Measurements from ENCODE around the gene PLCH1.
"Not testable (repeated sequence)": the region's sequence is repeated elsewhere in the genome, so short reads cannot be mapped to it uniquely, and the experiment has no call there.

Gene PLCH1

DNA sequence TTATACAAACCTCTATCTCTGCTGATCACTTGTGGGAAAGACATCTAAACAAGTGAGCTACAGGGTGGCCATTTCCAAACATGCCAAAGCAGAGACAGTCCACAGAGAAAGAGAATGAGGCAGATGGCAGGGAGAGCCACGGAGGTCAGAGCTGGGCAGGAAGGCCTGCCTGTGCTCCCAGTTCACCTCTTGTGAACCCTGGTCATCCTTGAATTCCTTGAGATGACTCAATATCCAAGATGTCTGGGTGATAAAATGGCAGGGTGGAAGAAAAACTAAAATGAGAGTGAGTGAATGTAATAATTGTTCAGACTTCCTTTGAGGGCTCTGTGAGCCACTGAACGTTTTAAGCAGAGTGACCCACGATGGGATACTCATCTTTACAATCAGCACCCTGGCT is 104.8 kb downstream of the PLCH1 start:
- no peak overlapping the region for H3K4me3 ChIP-seq (ENCODE audit: low read length)
- H3K36me3 ChIP-seq (ENCODE audit: control insufficient read depth, insufficient read depth, low read length, severe bottlenecking), result no peaks in the 10 kb centered on the region
- no peaks in the 10 kb centered on the region for H3K9me3 ChIP-seq (ENCODE audit: control insufficient read depth, low read length)
- no peak for DNase-seq (ENCODE audit: low read depth)
- no peaks in the 10 kb centered on the region for H3K4me1 ChIP-seq (ENCODE audit: control insufficient read depth, insufficient read depth, low read length)
- H3K9ac ChIP-seq (ENCODE audit: low read length), result no peak overlapping the region
- H3K27me3 ChIP-seq (replicated peaks; ENCODE audit: control insufficient read depth, insufficient read depth, low read length), result no peaks in the 10 kb centered on the region

DNA sequence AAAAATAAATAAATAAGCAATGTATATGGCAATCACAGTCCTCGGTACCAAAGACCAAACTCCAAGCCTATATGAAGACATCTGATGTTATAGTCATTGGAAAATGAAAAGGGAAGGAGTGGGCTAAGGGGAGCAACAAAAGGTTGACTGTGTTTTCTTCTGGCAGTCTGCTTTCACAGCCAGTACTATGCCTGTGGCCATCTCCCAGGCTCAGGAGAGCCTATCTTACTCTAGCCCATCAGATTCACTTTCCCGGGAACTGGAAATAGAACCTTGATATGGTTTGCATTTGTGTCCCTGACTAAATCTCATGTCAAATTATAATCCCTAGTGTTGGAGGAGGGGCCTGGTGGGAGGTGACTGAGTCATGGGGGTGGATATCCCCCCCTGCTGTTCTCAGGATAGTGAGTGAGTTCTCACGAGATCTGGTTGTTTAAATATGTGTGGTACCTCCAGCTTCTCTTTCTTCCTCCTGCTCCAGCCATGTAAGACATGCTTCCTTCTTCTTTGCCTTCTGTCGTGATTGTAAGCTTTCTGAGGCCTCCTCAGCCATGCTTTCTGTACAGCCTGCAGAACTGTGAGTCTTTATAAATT is 105.3 kb downstream of the PLCH1 start:
- H3K4me1 ChIP-seq (ENCODE audit: control insufficient read depth, insufficient read depth, low read length), result no peaks in the 10 kb centered on the region
- no peaks in the 10 kb centered on the region for H3K27me3 ChIP-seq (replicated peaks; ENCODE audit: control insufficient read depth, insufficient read depth, low read length)
- no peak overlapping the region for H3K9ac ChIP-seq (ENCODE audit: low read length)
- no peak overlapping the region for H3K4me3 ChIP-seq (ENCODE audit: low read length)
- no peaks in the 10 kb centered on the region for H3K9me3 ChIP-seq (ENCODE audit: control insufficient read depth, low read length)
- H3K36me3 ChIP-seq (ENCODE audit: control insufficient read depth, insufficient read depth, low read length, severe bottlenecking), result no peaks in the 10 kb centered on the region
- DNase-seq (ENCODE audit: low read depth), result no peak

DNA sequence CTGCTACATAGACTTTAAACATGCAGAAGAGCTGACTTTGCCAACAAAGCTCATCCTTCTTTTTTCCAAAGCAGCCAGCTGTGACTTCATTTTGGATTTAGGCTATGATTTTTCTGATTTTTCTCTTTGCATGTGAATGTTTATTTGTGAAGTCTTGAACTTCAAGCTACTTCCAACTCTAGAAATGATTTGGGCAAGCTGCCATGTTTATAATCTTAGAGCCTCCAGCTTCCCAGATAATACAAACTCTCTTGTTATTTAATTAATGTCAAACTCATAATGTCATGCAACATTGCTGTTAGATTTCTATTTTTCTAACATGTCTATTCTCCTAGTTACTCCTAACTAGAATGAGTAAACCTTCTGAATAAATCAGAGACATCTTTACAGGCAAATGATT is 106.4 kb downstream of the PLCH1 start:
- peak; percentile 30 for DNase-seq (ENCODE audit: low read depth)
- H3K36me3 ChIP-seq (ENCODE audit: control insufficient read depth, insufficient read depth, low read length, severe bottlenecking); H3K9ac ChIP-seq (ENCODE audit: low read length); H3K4me1 ChIP-seq (ENCODE audit: control insufficient read depth, insufficient read depth, low read length); H3K4me3 ChIP-seq (ENCODE audit: low read length); H3K9me3 ChIP-seq (ENCODE audit: control insufficient read depth, low read length); H3K27me3 ChIP-seq (replicated peaks; ENCODE audit: control insufficient read depth, insufficient read depth, low read length): not testable (repeated sequence)

DNA sequence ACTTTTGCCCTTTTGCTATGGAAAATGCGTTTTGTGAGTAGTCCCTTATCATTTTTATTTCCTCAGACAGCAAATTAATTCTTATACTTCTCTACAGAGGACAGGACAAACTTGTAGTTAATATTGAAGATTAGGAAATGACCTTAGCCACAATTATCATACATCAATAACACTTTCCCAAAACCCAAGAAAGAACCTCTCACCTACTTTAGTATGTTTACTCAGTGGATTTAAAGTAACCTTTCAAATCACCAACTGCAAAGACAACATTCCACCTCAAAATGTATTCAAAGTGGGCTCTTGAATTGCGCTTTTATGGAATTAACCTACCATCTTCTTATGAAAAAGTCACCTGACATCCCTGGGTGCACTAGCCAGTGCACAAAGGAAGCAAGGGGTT is 107.3 kb downstream of the PLCH1 start:
- H3K9me3 ChIP-seq (ENCODE audit: control insufficient read depth, low read length), result no peaks in the 10 kb centered on the region
- H3K36me3 ChIP-seq (ENCODE audit: control insufficient read depth, insufficient read depth, low read length, severe bottlenecking), result no peaks in the 10 kb centered on the region
- no peak overlapping the region for H3K9ac ChIP-seq (ENCODE audit: low read length)
- no peak overlapping the region for H3K4me3 ChIP-seq (ENCODE audit: low read length)
- DNase-seq (ENCODE audit: low read depth), result no peak
- H3K27me3 ChIP-seq (replicated peaks; ENCODE audit: control insufficient read depth, insufficient read depth, low read length), result no peaks in the 10 kb centered on the region
- no peaks in the 10 kb centered on the region for H3K4me1 ChIP-seq (ENCODE audit: control insufficient read depth, insufficient read depth, low read length)

DNA sequence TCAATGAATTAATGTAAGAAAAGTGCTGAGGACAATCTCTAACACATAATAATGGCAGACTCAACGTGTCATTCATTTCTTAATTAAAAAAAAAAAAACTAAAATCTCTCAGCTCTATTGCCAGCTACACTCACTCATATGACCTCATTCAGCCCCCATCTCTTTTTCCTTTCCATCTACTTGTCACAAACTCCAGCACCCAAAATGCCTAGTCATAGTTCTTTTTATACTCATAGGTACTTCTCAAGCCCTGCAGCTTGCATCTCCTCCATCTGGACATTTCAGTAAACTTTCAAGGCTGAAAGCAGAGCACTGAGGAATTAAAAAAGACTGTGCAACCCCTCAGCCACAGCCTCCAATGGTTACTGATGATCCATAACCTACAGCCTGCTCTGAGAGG is 109.8 kb downstream of the PLCH1 start:
- Histone ChIP-seq H3K36me3 (ENCODE audit: control insufficient read depth, insufficient read depth, low read length, severe bottlenecking) (no peaks in the 10 kb centered on the region), H3K4me3 (ENCODE audit: low read length) (no peak overlapping the region), H3K9ac (ENCODE audit: low read length) (no peak overlapping the region), H3K4me1 (ENCODE audit: control insufficient read depth, insufficient read depth, low read length) (peaks cover 8% of the 10 kb centered on the region), H3K27me3 (replicated peaks; ENCODE audit: control insufficient read depth, insufficient read depth, low read length) (no peaks in the 10 kb centered on the region), H3K9me3 (ENCODE audit: control insufficient read depth, low read length) (no peaks in the 10 kb centered on the region)
- DNase-seq (ENCODE audit: low read depth), result no peak

DNA sequence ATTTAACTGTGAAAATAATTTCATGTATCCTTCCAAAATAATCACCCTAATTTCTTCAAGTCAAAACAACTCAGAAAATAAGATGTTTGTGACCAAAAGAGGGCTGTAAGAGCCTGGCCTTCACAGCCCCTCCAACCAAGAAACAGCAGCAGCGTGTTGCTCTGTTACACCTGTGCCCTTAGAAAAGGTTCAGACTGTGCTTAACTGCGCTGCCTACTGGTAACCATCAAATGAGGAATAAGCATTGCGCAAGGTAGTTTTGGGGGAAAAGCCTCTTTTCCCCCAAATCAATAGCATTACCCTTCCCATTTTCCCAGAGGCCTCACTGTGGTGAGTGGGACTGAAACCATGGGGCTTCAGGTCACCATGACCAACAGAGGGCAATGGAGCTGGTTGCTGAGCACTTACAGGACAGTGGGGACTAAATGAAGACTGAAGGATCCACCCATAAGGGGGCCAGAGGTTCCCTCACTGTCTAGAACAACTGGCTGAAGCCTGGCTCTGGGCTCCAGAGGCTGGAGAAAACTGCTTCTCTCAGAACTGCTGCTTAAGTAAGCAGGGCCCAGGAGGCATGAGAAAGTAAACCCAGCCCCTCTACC is 110.7 kb downstream of the PLCH1 start:
- Histone ChIP-seq H3K9ac (ENCODE audit: low read length) (no peak overlapping the region), H3K4me1 (ENCODE audit: control insufficient read depth, insufficient read depth, low read length) (peaks cover 8% of the 10 kb centered on the region), H3K27me3 (replicated peaks; ENCODE audit: control insufficient read depth, insufficient read depth, low read length) (no peaks in the 10 kb centered on the region), H3K9me3 (ENCODE audit: control insufficient read depth, low read length) (no peaks in the 10 kb centered on the region), H3K4me3 (ENCODE audit: low read length) (no peak overlapping the region), H3K36me3 (ENCODE audit: control insufficient read depth, insufficient read depth, low read length, severe bottlenecking) (no peaks in the 10 kb centered on the region)
- no peak for DNase-seq (ENCODE audit: low read depth)

DNA sequence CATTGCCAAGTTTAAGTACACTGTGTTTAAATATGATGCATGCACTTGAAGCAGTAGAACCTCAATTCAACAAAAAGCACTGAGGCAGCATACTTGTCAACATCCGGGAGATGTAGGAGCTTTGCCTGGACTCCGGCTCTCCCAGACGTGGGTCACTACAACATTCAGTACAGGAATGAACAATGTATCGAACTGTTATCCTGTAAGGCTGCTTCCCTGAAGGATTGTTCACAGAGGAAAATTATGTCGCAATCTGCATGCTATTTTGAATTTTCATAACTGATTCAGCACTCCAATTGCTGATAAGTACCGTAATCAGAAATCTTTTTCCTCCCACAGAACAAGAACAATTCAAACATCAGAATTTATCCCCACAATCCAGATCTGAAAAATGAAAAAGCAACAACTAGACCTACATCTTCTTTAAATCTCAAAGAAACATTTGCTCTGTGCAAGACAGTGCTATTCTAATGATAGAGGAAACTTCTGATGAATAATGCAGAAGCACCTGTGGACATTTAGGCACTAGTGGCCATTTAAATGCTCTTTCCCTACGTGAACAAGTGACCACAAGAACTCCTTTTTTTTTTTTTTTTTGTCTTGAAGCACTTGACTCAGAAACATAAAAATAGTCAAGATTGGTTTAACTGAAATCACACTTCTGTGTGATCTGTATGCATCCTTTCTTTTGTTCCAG is 113.4 kb downstream of the PLCH1 start:
- peak; percentile 51 for DNase-seq (ENCODE audit: low read depth)
- no peaks in the 10 kb centered on the region for H3K9me3 ChIP-seq (ENCODE audit: control insufficient read depth, low read length)
- H3K36me3 ChIP-seq (ENCODE audit: control insufficient read depth, insufficient read depth, low read length, severe bottlenecking), result no peaks in the 10 kb centered on the region
- H3K4me1 ChIP-seq (ENCODE audit: control insufficient read depth, insufficient read depth, low read length), result peaks cover 8% of the 10 kb centered on the region
- H3K27me3 ChIP-seq (replicated peaks; ENCODE audit: control insufficient read depth, insufficient read depth, low read length), result no peaks in the 10 kb centered on the region
- no peak overlapping the region for H3K9ac ChIP-seq (ENCODE audit: low read length)
- H3K4me3 ChIP-seq (ENCODE audit: low read length), result no peak overlapping the region

DNA sequence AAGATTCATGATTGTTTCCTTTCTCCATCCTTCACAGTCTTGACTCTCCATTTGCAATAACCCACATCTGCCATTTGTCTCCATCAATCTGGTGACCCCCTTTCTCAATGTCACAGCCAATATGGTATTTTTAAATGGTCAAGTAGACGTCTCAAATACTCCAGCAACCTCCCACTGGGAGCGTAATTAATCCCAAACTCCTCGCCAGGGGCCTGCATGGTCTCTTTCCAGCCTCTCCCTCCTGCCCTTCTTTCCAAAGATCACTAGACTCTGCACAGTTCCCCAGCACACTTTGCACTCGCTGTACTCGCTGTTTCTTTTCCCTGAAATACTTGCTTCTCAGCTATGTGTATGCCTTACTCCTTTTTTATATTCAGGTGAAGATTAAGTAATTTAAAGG is 115.3 kb downstream of the PLCH1 start:
- DNase-seq (ENCODE audit: low read depth), result no peak
- Histone ChIP-seq H3K4me3 (ENCODE audit: low read length) (no peak overlapping the region), H3K9me3 (ENCODE audit: control insufficient read depth, low read length) (no peaks in the 10 kb centered on the region), H3K9ac (ENCODE audit: low read length) (no peak overlapping the region), H3K27me3 (replicated peaks; ENCODE audit: control insufficient read depth, insufficient read depth, low read length) (no peaks in the 10 kb centered on the region), H3K4me1 (ENCODE audit: control insufficient read depth, insufficient read depth, low read length) (peaks cover 8% of the 10 kb centered on the region), H3K36me3 (ENCODE audit: control insufficient read depth, insufficient read depth, low read length, severe bottlenecking) (no peaks in the 10 kb centered on the region)

DNA sequence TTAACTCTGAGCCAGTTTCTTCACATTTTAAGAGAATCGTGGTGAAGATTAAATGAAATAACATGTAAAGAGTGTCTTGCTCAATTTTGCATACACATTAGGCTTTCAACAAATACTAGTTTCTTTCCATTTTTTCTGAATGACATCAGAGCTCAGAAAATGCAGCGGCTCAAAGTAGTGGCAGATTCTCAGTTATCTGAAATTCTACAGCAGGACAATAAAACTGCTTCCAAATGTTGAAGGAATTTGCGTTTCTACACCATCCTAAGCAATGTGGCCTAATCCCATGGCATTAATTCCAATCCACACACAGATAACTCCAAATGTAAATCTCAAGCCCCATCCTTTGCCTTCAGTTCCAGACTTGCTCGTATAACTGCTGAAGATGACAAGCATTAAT is 115.8 kb downstream of the PLCH1 start:
- no peaks in the 10 kb centered on the region for H3K27me3 ChIP-seq (replicated peaks; ENCODE audit: control insufficient read depth, insufficient read depth, low read length)
- no peak overlapping the region for H3K9ac ChIP-seq (ENCODE audit: low read length)
- H3K9me3 ChIP-seq (ENCODE audit: control insufficient read depth, low read length), result no peaks in the 10 kb centered on the region
- H3K4me1 ChIP-seq (ENCODE audit: control insufficient read depth, insufficient read depth, low read length), result peaks cover 8% of the 10 kb centered on the region
- no peak overlapping the region for H3K4me3 ChIP-seq (ENCODE audit: low read length)
- DNase-seq (ENCODE audit: low read depth), result peak; percentile 49
- H3K36me3 ChIP-seq (ENCODE audit: control insufficient read depth, insufficient read depth, low read length, severe bottlenecking), result no peaks in the 10 kb centered on the region

DNA sequence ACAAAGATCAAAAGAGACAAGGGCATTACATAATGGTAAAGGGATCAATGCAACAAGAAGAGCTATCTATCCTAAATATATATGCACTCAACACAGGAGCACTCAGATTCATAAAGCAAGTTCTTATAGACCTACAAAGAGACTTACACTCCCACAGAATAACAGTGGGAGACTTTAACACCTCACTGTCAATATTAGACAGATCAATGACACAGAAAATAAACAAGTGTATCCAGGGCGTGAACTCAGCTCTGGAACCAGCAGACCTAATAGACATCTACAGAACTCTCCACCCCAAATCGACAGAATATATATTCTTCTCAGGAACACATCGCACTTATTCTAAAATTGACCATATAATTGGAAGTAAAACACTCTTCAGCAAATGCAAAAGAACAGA is 122.2 kb downstream of the PLCH1 start:
- not testable (repeated sequence) for H3K9me3 ChIP-seq (ENCODE audit: control insufficient read depth, low read length); H3K9ac ChIP-seq (ENCODE audit: low read length); H3K4me1 ChIP-seq (ENCODE audit: control insufficient read depth, insufficient read depth, low read length)

DNA sequence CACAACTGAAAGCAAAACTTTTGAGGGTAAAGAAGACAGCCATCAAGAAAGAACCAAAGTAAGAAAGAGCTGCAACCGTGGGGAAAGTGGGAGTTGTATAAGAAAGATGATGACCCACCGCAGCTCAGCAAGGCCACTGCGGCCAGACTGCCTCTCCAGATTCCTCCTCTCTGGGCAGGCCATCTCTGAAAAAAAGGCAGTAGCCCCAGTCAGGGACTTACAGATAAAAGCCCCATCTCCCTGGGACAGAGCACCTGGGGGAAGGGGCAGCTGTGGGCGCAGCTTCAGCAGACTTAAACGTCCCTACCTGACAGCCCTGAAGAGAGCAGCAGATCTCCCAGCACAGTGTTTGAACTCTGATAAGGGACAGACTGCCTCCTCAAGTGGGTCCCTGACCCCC is 124.3 kb downstream of the PLCH1 start:
- H3K4me1 ChIP-seq (ENCODE audit: control insufficient read depth, insufficient read depth, low read length); H3K27me3 ChIP-seq (replicated peaks; ENCODE audit: control insufficient read depth, insufficient read depth, low read length); DNase-seq (ENCODE audit: low read depth); H3K4me3 ChIP-seq (ENCODE audit: low read length); H3K36me3 ChIP-seq (ENCODE audit: control insufficient read depth, insufficient read depth, low read length, severe bottlenecking); H3K9ac ChIP-seq (ENCODE audit: low read length): not testable (repeated sequence)
- peaks cover 12% of the 10 kb centered on the region for H3K9me3 ChIP-seq (ENCODE audit: control insufficient read depth, low read length)

More for the DNA sequence above, 122.2 kb downstream of the PLCH1 start:
- not testable (repeated sequence) for DNase-seq (ENCODE audit: low read depth); H3K4me3 ChIP-seq (ENCODE audit: low read length); H3K36me3 ChIP-seq (ENCODE audit: control insufficient read depth, insufficient read depth, low read length, severe bottlenecking); H3K27me3 ChIP-seq (replicated peaks; ENCODE audit: control insufficient read depth, insufficient read depth, low read length)

Measured in adipocyte (in vitro differentiated cells).